Measurements from ENCODE around the gene P4HA1. TPM values are rescaled to one million over a fixed set of nuclear protein-coding genes. Genes with fewer than 3 reads are reported as not detected.
A peak's percentile ranks its signal among the peaks of the same experiment; 100 is the strongest.

P4HA1 gene
- total and polyA plus RNA-seq, 9 of the 15 experiments (the other 6 are each of a cell fraction or from before 2014, with no cell fraction given), result 20.2 to 177 (median 28.6) TPM

DNA sequence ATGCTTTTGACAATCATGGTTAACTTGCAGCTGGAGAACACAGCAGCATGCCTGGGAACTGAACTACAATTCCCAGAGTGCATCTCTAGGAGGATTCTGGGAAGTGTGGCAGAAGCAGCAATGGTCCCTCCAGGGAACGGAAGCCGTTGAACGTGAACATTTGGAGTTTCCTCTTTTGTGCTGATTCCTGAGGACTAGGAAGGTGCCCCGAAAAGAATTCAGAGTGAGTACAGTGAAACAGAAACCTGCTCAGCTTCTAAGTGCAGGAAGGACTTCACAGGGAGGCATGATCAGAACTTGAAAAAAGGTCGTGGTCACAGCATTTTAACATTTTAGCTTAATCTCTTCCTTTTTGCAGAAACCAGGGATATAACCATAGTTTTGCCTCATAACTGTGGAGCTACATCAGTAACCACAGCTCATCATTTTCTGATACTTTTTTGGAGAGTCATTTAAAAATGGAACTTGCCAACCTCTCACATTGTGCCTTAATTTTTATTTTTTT lies 13.7 kb upstream of the P4HA1 start, which contains the start of gene NUDT13 (continued):
- TF ChIP-seq XRCC5 (IDR thresholded peaks at IDR 0.05; ENCODE audit: low read depth, low read length), result peak; percentile 46; the same call in 1 of the 2 replicates
- TF ChIP-seq, protein P1, sequence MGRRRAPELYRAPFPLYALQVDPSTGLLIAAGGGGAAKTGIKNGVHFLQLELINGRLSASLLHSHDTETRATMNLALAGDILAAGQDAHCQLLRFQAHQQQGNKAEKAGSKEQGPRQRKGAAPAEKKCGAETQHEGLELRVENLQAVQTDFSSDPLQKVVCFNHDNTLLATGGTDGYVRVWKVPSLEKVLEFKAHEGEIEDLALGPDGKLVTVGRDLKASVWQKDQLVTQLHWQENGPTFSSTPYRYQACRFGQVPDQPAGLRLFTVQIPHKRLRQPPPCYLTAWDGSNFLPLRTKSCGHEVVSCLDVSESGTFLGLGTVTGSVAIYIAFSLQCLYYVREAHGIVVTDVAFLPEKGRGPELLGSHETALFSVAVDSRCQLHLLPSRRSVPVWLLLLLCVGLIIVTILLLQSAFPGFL (CRISPR knock-in tag; IDR thresholded peaks at IDR 0.05), result no peak
- TF ChIP-seq, protein P2, sequence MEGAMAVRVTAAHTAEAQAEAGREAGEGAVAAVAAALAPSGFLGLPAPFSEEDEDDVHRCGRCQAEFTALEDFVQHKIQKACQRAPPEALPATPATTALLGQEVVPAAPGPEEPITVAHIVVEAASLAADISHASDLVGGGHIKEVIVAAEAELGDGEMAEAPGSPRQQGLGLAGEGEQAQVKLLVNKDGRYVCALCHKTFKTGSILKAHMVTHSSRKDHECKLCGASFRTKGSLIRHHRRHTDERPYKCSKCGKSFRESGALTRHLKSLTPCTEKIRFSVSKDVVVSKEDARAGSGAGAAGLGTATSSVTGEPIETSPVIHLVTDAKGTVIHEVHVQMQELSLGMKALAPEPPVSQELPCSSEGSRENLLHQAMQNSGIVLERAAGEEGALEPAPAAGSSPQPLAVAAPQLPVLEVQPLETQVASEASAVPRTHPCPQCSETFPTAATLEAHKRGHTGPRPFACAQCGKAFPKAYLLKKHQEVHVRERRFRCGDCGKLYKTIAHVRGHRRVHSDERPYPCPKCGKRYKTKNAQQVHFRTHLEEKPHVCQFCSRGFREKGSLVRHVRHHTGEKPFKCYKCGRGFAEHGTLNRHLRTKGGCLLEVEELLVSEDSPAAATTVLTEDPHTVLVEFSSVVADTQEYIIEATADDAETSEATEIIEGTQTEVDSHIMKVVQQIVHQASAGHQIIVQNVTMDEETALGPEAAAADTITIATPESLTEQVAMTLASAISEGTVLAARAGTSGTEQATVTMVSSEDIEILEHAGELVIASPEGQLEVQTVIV (CRISPR knock-in tag; IDR thresholded peaks at IDR 0.05; ENCODE audit: borderline replicate concordance), result no peak
- no peak; the same call in 1 of the 2 replicates for TF ChIP-seq RBFOX2 (IDR thresholded peaks at IDR 0.05; ENCODE audit: low read depth, low read length)
- TF ChIP-seq RFX7 (CRISPR knock-in tag; IDR thresholded peaks at IDR 0.05), result no peak
- TF ChIP-seq ZNF121 (CRISPR knock-in tag; conservative IDR thresholded peaks at IDR 0.05), result no peak
- TF ChIP-seq ILF3 (IDR thresholded peaks at IDR 0.05; ENCODE audit: borderline replicate concordance), result 0 out of 2 replicates have a peak, but pooled peaks have one; percentile 64
- TF ChIP-seq, protein P3, sequence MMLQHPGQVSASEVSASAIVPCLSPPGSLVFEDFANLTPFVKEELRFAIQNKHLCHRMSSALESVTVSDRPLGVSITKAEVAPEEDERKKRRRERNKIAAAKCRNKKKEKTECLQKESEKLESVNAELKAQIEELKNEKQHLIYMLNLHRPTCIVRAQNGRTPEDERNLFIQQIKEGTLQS (IDR thresholded peaks at IDR 0.05), result no peak
- TF ChIP-seq, protein P3 (CRISPR knock-in tag; conservative IDR thresholded peaks at IDR 0.05), result no peak
- TF ChIP-seq, protein P4, sequence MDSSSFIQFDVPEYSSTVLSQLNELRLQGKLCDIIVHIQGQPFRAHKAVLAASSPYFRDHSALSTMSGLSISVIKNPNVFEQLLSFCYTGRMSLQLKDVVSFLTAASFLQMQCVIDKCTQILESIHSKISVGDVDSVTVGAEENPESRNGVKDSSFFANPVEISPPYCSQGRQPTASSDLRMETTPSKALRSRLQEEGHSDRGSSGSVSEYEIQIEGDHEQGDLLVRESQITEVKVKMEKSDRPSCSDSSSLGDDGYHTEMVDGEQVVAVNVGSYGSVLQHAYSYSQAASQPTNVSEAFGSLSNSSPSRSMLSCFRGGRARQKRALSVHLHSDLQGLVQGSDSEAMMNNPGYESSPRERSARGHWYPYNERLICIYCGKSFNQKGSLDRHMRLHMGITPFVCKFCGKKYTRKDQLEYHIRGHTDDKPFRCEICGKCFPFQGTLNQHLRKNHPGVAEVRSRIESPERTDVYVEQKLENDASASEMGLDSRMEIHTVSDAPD (CRISPR knock-in tag; IDR thresholded peaks at IDR 0.05), result no peak
- TF ChIP-seq, protein P5, sequence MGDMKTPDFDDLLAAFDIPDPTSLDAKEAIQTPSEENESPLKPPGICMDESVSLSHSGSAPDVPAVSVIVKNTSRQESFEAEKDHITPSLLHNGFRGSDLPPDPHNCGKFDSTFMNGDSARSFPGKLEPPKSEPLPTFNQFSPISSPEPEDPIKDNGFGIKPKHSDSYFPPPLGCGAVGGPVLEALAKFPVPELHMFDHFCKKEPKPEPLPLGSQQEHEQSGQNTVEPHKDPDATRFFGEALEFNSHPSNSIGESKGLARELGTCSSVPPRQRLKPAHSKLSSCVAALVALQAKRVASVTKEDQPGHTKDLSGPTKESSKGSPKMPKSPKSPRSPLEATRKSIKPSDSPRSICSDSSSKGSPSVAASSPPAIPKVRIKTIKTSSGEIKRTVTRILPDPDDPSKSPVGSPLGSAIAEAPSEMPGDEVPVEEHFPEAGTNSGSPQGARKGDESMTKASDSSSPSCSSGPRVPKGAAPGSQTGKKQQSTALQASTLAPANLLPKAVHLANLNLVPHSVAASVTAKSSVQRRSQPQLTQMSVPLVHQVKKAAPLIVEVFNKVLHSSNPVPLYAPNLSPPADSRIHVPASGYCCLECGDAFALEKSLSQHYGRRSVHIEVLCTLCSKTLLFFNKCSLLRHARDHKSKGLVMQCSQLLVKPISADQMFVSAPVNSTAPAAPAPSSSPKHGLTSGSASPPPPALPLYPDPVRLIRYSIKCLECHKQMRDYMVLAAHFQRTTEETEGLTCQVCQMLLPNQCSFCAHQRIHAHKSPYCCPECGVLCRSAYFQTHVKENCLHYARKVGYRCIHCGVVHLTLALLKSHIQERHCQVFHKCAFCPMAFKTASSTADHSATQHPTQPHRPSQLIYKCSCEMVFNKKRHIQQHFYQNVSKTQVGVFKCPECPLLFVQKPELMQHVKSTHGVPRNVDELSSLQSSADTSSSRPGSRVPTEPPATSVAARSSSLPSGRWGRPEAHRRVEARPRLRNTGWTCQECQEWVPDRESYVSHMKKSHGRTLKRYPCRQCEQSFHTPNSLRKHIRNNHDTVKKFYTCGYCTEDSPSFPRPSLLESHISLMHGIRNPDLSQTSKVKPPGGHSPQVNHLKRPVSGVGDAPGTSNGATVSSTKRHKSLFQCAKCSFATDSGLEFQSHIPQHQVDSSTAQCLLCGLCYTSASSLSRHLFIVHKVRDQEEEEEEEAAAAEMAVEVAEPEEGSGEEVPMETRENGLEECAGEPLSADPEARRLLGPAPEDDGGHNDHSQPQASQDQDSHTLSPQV (IDR thresholded peaks at IDR 0.05), result peak; percentile 89
- peak; percentile 98 for TF ChIP-seq ZNF143 (CRISPR knock-in tag; IDR thresholded peaks at IDR 0.05)
- TF ChIP-seq CBFB (CRISPR knock-in tag; IDR thresholded peaks at IDR 0.05), result no peak
- TF ChIP-seq DNMT1 (IDR thresholded peaks at IDR 0.05), result 0 out of 2 replicates have a peak, but pooled peaks have one; percentile 22
- TF ChIP-seq JUNB (CRISPR knock-in tag; conservative IDR thresholded peaks at IDR 0.05), result no peak
- TF ChIP-seq CREM (IDR thresholded peaks at IDR 0.05; ENCODE audit: low read depth), result peak; percentile 93
- TF ChIP-seq, protein P6, sequence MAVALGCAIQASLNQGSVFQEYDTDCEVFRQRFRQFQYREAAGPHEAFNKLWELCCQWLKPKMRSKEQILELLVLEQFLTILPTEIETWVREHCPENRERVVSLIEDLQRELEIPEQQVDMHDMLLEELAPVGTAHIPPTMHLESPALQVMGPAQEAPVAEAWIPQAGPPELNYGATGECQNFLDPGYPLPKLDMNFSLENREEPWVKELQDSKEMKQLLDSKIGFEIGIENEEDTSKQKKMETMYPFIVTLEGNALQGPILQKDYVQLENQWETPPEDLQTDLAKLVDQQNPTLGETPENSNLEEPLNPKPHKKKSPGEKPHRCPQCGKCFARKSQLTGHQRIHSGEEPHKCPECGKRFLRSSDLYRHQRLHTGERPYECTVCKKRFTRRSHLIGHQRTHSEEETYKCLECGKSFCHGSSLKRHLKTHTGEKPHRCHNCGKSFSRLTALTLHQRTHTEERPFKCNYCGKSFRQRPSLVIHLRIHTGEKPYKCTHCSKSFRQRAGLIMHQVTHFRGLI (CRISPR knock-in tag; IDR thresholded peaks at IDR 0.05), result no peak
